Stimulated activated effector memory CD8-positive, alpha-beta T cell treated with anti-CD3 and anti-CD28 coated beads, Interleukin-12 subunit alpha, Interleukin-12 subunit beta, amount 100 ng/mL, for 72 hours (primary cell): ENCODE results near the gene CASZ1.

Experiments used
- ATAC-seq: fragments of 150-1000 bp; cut with Tn5 transposase; 2 replicates; pipeline ENCODE4 v1.10.0; 2021
- DNase-seq, 2 donors: peaks; one replicate each; pipeline ENCODE4 v3.0.0; 2021 to 2022; ENCODE audit warnings: low spot score in 2 of 2
- H3K27ac Mint-ChIP-seq: one replicate; pipeline ENCODE4 v1.8.0; 2022; ENCODE audit warnings: mild to moderate bottlenecking, mixed read lengths
- H3K36me3 Mint-ChIP-seq: one replicate; pipeline ENCODE4 v1.8.0; 2022; ENCODE audit warnings: mild to moderate bottlenecking, mixed read lengths
- H3K4me1 Mint-ChIP-seq: one replicate; pipeline ENCODE4 v1.8.0; 2022; ENCODE audit warnings: mixed read lengths
- H3K4me3 Mint-ChIP-seq: one replicate; pipeline ENCODE4 v1.8.0; 2022; ENCODE audit warnings: mild to moderate bottlenecking, mixed read lengths
- H3K9me3 Mint-ChIP-seq: one replicate; pipeline ENCODE4 v1.8.0; 2022; ENCODE audit warnings: mixed read lengths

The CASZ1 gene

DNA sequence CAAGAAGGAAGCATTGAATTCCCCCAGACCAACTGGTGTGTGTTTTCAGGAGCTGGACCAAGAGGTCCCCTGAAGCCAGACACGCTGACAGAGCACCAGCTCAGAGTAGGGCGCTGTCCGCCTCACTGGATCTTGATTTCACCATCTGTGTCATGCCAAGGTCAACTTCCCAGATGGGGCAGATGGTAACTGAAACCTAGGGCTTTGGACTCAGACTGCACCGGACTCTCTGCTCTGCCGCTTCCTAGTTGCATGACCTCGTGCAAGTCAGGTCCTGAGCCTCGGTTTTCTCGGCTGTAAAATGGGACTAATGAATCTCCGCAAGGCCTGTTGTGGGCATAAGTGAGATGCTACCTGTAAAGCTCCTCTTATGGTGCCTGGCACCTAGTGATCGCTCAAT lies 17.9 kb upstream of the CASZ1 start:
- no peak overlapping the region for H3K4me3 Mint-ChIP-seq
- no peak overlapping the region for H3K27ac Mint-ChIP-seq
- H3K36me3 Mint-ChIP-seq = no peaks in the 10 kb centered on the region
- no peaks in the 10 kb centered on the region for H3K9me3 Mint-ChIP-seq
- no peaks in the 10 kb centered on the region for H3K4me1 Mint-ChIP-seq
- DNase-seq (no peak), ATAC-seq (no peak)

DNA sequence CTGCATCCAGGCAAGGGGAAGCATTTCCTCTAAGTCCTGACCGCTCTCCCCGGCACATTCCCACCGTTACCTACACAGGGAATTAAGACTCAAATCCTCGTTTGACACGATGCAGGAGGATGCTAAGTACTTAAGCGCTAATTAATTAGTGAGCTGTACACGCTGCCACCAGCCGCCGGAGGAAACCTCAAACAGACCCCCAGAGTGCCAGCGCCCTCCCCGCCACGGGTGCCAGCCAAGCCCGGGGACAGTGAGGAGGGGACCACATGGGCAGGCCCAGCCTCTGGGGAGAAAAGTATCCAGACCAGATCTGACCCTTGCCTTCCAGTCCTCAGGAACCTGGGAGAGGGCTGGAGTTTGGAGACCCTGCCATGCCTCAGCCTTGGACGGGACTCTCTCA lies 17.4 kb upstream of the CASZ1 start:
- DNase-seq = no peak
- H3K36me3 Mint-ChIP-seq = no peaks in the 10 kb centered on the region
- H3K4me3 Mint-ChIP-seq = no peak overlapping the region
- no peak for ATAC-seq
- H3K27ac Mint-ChIP-seq = no peak overlapping the region
- no peaks in the 10 kb centered on the region for H3K4me1 Mint-ChIP-seq
- H3K9me3 Mint-ChIP-seq = no peaks in the 10 kb centered on the region

GRCh38 chr1:10812387-10812915 lies 16.0 kb upstream of the CASZ1 start:
- Mint-ChIP-seq H3K4me3 (no peak overlapping the region), H3K4me1 (no peaks in the 10 kb centered on the region), H3K27ac (no peak overlapping the region), H3K9me3 (no peaks in the 10 kb centered on the region), H3K36me3 (no peaks in the 10 kb centered on the region)
- ATAC-seq (no peak), DNase-seq (no peak)

DNA sequence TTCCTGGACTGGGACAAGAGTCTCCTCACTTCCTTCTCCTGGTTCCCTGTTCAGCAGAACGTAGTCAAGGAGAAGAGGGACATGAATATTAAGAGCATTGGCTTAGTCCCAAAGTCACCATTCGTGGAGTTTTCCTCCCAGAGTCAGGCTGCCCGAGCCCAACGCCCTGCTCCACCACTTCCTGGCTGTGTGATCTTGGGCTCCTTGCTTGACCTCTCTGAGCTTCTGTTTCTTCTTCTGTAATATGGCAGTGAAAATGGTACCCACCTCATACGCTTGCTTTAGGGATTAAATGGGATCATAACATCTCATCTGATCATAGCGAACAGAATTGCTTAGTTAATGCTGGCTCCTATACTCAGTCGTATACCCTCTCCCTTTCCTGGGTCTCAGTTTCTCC lies 12.0 kb upstream of the CASZ1 start:
- Mint-ChIP-seq H3K36me3 (no peaks in the 10 kb centered on the region), H3K4me1 (peaks cover 11% of the 10 kb centered on the region), H3K9me3 (no peaks in the 10 kb centered on the region), H3K27ac (no peak overlapping the region), H3K4me3 (no peak overlapping the region)
- ATAC-seq = no peak
- DNase-seq = no peak

- H3K4me1 Mint-ChIP-seq = peaks cover 13% of the 10 kb centered on the region
Observed at GRCh38 chr1:10806966-10807365, 10.5 kb upstream of the CASZ1 start.

DNA sequence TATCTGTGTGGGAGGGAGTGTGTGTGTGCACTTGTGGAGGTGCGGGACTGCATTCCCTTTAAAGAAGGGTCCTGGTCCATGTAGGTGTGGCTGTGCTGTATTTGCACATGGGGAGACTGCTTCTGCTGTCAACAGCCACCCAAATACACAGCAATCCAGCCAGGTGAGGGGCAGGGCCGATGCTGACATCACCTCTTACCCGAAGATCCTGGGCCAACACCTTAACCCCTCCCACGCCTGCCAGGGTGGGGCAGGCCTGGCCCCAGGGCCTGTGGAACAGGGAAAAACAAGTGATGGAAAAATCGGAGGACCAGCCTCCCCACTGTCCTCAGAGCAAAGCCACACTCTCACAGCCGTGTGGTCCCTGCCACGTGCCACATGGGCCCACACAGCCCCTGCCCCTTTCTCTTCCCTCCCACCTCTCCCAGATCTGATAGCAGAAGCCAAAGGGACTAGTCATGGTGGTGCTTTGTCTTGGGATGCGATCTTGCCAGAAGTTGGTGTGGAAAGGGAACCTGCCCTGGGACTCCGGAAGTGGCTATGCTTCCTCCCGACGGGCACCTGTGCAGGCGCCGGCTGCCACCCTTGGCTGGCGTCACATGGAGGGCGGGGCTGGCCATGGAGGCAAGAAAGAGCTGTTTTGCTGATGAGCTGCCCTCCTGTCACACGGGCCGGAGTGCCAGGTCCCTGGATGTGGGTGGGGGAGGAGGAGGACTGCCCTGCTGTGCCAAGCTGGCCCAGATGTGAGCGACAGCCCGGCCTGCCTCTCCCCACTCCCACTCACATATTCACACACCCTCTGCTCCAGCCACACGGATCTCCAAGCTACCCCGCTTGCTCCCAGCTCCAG lies 7.8 kb upstream of the CASZ1 start:
- Mint-ChIP-seq H3K4me3 (no peak overlapping the region), H3K36me3 (no peaks in the 10 kb centered on the region), H3K27ac (no peak overlapping the region), H3K4me1 (peaks cover 13% of the 10 kb centered on the region), H3K9me3 (no peaks in the 10 kb centered on the region)
- DNase-seq = no peak
- peak; percentile 26 for ATAC-seq

More at GRCh38 chr1:10806966-10807365, 10.5 kb upstream of the CASZ1 start:
- Mint-ChIP-seq H3K9me3 (no peaks in the 10 kb centered on the region), H3K27ac (no peak overlapping the region), H3K36me3 (no peaks in the 10 kb centered on the region), H3K4me3 (no peak overlapping the region)
- ATAC-seq (no peak), DNase-seq (no peak)

DNA sequence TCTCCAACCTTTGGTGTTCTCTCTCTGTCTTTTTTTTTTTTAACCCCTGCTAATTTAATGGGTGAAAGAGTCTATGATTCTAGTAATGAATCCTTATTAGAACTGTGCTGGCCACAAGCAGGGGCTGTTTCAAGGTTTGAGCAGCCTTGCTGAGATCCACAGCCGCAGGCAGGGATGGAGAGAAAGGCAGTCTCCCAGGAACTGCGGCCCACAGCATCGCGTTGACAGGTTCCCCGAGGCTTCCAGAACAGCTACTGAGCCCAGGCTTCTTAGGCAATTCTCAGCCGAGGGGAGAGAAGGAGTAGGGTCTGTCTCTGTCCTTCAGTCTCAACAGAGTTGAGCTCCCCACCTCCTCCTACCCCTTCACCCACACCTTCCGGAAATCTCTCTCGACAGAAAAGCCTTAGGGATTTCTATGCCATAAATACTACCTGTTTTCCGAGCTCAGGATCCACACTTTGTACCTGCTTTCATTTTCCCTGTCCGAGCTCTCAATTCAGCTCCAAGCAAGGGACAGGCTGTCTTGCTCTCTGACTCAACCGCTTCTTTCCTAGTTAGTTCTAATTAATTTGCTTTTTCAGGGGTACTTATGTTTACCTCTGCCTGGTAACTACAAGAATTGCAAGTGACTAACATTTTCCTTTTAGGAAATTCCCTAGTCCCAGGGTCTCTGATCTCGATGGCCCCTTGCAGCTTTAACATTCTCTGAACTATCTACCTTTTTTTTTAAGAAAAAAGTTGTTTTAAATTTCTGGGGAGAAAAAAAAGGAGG lies 6.7 kb upstream of the CASZ1 start:
- Mint-ChIP-seq H3K4me1 (peaks cover 13% of the 10 kb centered on the region), H3K36me3 (no peaks in the 10 kb centered on the region), H3K9me3 (no peaks in the 10 kb centered on the region), H3K4me3 (no peak overlapping the region), H3K27ac (no peak overlapping the region)
- ATAC-seq = no peak
- DNase-seq = no peak

GRCh38 chr1:10800778-10801177 lies 4.3 kb upstream of the CASZ1 start:
- ATAC-seq (no peak), DNase-seq (no peak)
- Mint-ChIP-seq H3K27ac (no peak overlapping the region), H3K36me3 (no peaks in the 10 kb centered on the region), H3K9me3 (no peaks in the 10 kb centered on the region), H3K4me1 (peaks cover 13% of the 10 kb centered on the region), H3K4me3 (no peak overlapping the region)

GRCh38 chr1:10799726-10800125 lies 3.3 kb upstream of the CASZ1 start:
- Mint-ChIP-seq H3K4me3 (no peak overlapping the region), H3K36me3 (no peaks in the 10 kb centered on the region), H3K9me3 (no peaks in the 10 kb centered on the region), H3K4me1 (peaks cover 18% of the 10 kb centered on the region), H3K27ac (no peak overlapping the region)
- DNase-seq = no peak
- ATAC-seq = no peak

DNA sequence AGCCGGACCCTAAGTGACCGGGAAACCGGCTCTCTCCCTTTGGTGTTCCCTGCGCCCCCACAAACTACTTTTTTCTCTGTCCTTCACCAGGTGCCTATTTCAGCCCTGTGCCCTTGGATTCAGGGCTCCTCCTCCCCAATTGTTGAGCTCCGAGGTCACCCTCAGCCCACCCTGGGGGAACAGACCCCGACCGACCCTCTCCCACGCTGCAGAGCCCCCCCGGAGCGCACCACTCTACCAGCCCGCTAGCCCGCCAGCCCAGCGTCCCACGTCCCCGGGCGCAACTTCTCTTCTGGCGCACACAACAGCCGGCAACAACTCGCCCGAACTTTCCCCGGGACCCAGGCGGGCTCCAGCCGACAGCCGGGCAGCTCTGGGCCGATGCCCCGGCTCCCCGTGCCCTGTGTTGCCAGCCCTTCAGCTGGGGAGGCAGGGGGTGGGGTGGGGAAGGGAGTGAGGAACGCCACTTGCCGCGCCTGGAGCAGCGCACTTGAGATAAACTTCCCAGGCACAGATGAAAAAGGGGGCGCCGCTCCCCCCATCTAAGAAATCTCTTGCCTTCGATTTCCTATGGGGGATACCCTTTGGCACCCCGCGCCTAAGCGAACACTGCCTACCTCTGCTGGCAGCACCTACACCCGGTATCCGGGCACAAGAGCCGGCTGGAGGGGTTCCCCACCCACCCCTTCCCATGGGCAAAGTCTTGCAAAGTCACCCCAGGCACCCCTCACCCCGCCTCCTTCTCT lies 997 bp downstream of the CASZ1 start:
- H3K4me1 Mint-ChIP-seq = peaks cover 22% of the 10 kb centered on the region
- H3K36me3 Mint-ChIP-seq = no peaks in the 10 kb centered on the region
- ATAC-seq (no peak), DNase-seq (no peak)
- no peaks in the 10 kb centered on the region for H3K9me3 Mint-ChIP-seq
- H3K27ac Mint-ChIP-seq = no peak overlapping the region
- H3K4me3 Mint-ChIP-seq = peak overlapping the region; percentile 68

DNA sequence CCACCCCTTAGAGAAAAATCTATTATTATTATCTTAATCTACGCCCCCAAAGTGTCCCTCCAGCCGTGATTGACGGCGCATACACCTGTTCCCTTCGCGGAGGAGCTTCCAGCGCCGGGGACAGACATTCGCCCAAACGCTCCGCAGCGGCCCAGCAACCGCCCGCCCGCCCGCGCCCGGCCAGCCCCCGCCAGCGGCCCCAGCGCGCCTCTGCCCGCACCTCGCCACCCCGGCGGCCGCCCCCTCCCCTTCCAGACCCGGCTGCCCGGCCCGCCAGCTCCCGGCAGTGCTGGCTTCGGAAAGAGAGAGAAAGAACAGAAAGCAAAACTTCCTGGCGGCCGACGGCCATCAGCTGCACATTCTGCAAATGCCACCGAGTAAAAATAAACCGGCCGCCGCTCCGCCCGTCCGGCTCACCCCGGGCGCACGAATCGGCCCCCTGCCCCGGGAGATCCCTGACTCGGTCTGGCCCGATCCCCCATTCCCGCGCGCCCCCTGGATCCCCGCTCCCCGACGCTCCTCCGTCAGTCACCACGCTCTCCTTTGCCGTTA lies 1.6 kb downstream of the CASZ1 start:
- no peaks in the 10 kb centered on the region for H3K9me3 Mint-ChIP-seq
- DNase-seq (no peak), ATAC-seq (no peak)
- no peaks in the 10 kb centered on the region for H3K36me3 Mint-ChIP-seq
- no peak overlapping the region for H3K27ac Mint-ChIP-seq
- peak overlapping the region; percentile 68 for H3K4me3 Mint-ChIP-seq
- peaks cover 22% of the 10 kb centered on the region for H3K4me1 Mint-ChIP-seq

- ATAC-seq (no peak), DNase-seq (no peak)
- peak overlapping the region; percentile 68 for H3K4me3 Mint-ChIP-seq
- no peak overlapping the region for H3K27ac Mint-ChIP-seq
- H3K9me3 Mint-ChIP-seq = no peaks in the 10 kb centered on the region
- H3K36me3 Mint-ChIP-seq = no peaks in the 10 kb centered on the region
- peaks cover 22% of the 10 kb centered on the region for H3K4me1 Mint-ChIP-seq
Observed at GRCh38 chr1:10793129-10793651, 3.3 kb downstream of the CASZ1 start.

GRCh38 chr1:10791105-10791951 lies 5.1 kb downstream of the CASZ1 start:
- Mint-ChIP-seq H3K4me3 (no peak overlapping the region), H3K4me1 (peaks cover 22% of the 10 kb centered on the region), H3K9me3 (no peaks in the 10 kb centered on the region), H3K27ac (no peak overlapping the region), H3K36me3 (no peaks in the 10 kb centered on the region)
- DNase-seq (no peak), ATAC-seq (no peak)
